Gastroesophageal sphincter (tissue), 3 donors: ENCODE results near the gene KCNH8.

Experiments
- EP300 ChIP-seq: sonication (generic); formaldehyde crosslinking; IDR thresholded peaks from one replicate; pipeline ENCODE4 v1.6.1; 2017; ENCODE audit warnings: antibody characterized with exemption, mild to moderate bottlenecking
- POLR2A ChIP-seq, 2 donors: fragments of 450-650 bp; IDR thresholded peaks; one replicate each; pipeline ENCODE4 v1.6.1; 2017; ENCODE audit warnings: antibody characterized with exemption in 2 of 2, mild to moderate bottlenecking in 2 of 2, moderate library complexity in 1 of 2
- TF ChIP-seq, protein P1 (sequence below), 4 experiments: fragments of 200-600 bp in 2 of 4; fragments of 450-650 bp in 2 of 4; sonication (generic) in 1 of 4; IDR thresholded peaks; one replicate each; pipeline ENCODE4 v1.5.1; 2017 to 2019; ENCODE audit warnings: antibody characterized with exemption in 4 of 4, mild to moderate bottlenecking in 2 of 4, moderate library complexity in 2 of 4

DNA sequence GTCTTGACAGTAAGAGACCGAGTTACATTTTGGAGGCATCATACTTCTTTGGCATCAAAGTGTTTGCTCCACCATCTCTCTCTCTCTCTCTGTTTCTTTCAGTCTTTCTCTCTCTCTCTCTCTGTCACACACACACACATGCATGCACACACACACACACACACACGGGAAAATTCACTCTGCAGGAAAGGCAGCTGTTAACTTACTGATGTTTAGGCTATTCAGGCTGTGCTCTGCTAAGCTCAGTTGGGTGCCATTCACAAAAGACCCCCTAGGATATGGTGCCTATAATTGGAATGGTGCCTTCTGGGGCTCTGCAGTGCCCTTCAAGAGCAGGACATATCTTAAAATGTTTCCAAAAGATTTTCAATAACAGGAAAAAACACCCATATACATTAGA lies 78.2 kb downstream of the KCNH8 start:
- TF ChIP-seq, protein P1, sequence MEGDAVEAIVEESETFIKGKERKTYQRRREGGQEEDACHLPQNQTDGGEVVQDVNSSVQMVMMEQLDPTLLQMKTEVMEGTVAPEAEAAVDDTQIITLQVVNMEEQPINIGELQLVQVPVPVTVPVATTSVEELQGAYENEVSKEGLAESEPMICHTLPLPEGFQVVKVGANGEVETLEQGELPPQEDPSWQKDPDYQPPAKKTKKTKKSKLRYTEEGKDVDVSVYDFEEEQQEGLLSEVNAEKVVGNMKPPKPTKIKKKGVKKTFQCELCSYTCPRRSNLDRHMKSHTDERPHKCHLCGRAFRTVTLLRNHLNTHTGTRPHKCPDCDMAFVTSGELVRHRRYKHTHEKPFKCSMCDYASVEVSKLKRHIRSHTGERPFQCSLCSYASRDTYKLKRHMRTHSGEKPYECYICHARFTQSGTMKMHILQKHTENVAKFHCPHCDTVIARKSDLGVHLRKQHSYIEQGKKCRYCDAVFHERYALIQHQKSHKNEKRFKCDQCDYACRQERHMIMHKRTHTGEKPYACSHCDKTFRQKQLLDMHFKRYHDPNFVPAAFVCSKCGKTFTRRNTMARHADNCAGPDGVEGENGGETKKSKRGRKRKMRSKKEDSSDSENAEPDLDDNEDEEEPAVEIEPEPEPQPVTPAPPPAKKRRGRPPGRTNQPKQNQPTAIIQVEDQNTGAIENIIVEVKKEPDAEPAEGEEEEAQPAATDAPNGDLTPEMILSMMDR (IDR thresholded peaks at IDR 0.05) = no peak
- TF ChIP-seq POLR2A (IDR thresholded peaks at IDR 0.05) = no peak
- TF ChIP-seq EP300 = no peak
